ENCODE measurements around the gene CD63.
A peak's percentile ranks its signal among the peaks of the same experiment; 100 is the strongest.

The CD63 gene

DNA sequence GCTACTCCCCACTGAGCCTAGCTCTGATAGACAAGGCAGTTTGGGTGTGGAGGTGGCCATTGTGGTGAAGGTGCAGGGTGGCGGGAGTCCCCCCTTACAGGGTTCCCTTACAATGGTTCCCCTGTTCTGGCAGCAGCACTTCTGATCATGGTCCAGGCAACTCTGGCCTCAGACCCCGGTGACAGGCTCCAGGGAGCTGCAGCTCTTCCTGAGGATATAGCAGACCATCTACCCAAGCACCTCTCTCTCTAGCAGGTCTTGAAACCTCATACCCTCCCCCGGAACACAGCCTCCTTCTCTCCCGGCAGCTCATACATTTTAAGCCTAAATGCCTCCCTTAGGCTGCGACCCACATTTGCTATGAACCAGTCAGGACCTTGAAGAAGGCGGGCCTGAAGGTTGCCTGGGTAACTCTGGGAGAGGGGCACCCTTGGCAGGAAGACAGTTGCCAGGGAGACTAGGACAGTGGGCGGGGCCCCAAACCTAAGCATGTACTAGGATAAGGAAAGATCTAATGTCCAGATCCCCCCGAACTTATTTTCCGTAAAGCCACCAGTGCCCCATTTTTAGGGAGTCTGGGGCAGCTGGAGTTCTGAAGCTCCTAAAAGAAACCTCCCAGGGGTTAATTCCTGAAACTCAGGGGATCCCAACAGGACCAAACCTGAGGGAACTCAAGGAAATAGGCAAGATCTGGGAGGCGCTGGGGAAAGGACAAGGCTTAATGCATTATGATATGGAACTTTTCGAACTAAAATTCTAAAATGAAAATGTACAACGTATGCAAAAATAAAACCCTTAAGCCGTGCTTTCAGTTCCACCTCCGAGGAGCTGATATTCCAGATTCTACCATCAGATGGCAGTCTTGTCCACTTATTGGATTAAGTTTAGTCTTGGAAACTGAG is 9.6 kb upstream of the CD63 start:
- peak; percentile 88 for DNase-seq

DNA sequence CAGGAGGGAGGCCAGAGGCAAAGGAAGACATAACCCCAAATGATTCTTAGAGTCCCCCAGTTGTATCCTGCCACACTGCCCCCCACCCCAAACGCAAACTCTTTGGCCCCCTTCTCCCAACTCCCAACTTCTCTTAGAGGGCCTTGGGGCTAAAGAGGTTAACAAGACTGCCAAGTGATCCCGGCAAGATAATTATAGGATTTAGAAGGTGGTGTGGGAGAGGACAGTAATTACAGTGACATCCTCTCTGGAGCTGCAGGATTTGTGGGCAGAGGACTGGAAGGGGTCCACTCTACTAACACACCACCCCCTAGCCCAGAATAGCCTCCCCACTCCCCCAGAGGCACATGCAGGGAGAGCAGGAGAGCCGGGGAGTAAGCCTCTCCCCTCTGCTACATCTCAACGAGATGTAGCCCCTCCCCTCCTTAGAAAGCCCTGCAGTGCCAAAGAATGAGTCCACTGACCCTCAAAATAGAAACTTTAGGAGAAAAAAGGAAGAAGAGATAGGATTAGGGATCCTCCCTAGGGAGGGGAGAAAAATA is 8.8 kb upstream of the CD63 start:
- DNase-seq: no peak

DNA sequence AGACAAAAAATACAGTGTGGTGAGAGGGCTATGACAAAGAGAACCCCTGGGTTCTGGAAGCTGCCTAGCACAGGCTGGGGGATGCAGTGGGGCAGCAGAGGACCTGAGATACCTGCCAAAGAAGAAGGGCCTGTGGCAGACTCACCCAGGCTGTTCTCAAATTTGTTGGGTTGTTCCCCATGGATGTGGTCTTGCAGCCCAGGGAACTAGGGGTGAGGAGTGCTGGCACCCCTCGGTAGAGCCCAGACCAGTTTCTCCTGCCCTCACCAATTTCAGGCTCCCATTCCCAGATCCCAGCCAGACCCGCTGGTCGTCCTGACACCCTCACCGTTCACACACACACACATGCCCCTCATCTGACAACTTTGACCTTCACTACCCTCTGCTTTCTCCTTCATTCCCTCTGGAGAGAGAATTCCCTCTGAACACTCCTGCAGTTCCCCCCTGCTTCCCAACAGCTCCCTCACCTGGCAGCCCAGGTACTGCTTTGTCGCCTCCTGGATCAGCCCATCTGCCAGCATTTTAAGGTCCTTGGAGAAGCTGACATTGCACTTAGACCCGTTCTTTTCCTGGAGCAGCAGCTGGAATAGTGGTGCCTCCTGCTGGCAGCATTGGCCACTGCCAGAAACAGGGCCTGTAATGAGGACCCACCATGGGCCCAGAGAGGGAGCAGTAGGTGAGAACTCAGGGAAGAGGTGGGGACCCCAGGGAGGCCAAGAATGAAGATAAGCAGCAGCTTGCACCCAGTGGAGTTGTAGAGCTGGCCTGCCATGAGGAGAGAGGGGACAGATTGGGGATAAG is 8.2 kb upstream of the CD63 start:
- peak; percentile 70 for DNase-seq

DNA sequence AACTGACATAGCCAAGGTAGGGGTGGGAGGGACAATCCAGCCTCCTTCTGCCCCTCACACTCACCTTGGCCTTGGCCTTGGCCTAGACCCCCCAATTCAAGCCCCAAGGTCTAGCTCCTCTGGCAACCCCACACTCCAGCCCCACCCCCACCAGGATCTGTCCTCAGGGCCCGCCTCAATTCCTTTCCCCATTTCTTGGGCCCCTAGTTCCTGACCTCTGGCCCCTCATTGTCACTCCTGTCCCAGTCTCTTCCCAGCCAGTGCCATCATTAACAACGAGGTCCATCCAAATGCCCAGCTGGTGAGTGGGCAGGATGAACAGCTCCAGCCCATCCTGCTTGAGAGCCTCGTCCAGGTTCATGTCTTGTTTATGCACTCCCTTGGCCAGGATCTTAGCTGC is 7.3 kb upstream of the CD63 start:
- DNase-seq: no peak

DNA sequence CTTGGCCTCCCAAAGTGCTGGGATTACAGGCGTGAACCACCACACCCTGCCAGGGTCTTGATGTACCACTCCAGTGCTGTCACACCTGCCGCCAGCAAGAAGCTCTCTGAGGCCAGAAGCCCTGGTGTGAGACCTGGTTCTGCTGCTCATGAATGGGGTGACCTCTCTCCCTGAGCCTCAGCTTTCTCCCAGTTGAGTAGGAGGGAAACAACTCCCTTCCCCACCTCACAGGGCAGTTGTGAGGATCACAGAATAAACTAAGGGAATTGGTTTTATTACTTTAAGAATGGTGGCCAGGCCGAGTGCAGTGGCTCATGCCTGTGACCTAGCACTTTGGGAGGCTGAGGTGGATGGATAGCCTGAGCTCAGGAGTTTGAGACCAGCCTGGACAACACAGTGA is 5.8 kb upstream of the CD63 start:
- no peak for DNase-seq

DNA sequence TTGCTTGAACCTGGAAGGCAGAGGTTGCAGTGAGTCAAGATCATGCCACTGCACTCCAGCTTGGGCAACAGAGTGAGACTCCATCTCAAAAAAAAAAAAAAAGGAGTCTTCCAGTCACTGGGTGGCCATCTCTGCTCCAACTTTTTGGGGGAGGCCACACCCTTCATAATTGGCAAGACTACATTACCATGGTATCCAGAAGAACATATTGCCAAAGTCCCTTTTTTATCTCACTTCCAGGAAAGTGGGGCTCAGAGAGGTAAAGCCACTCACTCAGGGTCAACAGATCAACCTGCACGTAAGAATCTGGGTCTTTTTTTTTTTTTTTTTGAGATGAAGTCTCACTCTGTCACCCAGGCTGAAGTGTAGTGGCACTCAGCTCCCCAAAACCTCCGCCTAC is 5.0 kb upstream of the CD63 start:
- DNase-seq: no peak

DNA sequence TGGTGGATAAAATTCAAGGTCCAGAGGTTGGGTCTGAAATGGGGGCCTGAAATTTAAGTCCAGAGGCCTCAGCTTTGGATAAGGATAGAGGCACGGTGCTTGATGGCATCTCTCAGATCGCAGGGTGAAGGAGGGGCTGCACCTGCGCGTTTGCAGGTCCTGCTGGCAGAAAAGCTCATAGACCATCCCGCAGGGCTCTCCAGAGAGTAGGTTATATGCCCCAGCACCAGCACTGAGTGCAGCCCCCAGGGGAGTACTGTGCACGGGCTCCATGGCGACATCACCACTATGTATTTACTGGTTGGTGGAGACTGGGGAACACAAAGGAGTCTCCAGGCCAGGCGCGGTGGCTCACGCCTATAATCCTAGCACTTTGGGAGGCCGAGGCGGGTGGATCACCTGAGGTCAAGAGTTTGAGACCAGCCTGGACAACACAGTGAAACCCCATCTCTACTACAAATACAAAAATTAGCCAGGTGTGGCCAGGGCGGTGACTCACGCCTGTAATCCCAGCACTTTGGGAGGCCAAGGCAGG is 4.3 kb upstream of the CD63 start:
- no peak for DNase-seq

DNA sequence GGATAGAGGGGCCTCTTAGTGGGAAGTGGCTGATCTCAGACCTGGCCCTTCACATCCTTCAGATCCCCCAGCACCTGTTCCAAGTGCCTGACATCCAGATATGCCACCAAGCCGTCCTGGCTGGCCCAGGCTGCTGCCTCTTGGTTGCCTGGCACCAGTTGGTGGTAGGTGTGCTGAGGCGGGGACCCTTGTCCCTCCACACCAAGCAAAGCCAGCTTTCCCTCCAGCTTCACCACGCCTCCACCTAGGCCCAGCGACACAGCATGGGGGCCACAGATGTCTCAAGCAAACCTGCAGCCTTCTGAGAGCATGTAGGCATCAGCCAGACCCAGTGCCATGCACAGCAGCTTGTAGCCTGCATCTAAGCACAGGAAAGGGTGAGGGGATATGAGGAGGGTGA is 3.5 kb upstream of the CD63 start:
- DNase-seq: no peak

DNA sequence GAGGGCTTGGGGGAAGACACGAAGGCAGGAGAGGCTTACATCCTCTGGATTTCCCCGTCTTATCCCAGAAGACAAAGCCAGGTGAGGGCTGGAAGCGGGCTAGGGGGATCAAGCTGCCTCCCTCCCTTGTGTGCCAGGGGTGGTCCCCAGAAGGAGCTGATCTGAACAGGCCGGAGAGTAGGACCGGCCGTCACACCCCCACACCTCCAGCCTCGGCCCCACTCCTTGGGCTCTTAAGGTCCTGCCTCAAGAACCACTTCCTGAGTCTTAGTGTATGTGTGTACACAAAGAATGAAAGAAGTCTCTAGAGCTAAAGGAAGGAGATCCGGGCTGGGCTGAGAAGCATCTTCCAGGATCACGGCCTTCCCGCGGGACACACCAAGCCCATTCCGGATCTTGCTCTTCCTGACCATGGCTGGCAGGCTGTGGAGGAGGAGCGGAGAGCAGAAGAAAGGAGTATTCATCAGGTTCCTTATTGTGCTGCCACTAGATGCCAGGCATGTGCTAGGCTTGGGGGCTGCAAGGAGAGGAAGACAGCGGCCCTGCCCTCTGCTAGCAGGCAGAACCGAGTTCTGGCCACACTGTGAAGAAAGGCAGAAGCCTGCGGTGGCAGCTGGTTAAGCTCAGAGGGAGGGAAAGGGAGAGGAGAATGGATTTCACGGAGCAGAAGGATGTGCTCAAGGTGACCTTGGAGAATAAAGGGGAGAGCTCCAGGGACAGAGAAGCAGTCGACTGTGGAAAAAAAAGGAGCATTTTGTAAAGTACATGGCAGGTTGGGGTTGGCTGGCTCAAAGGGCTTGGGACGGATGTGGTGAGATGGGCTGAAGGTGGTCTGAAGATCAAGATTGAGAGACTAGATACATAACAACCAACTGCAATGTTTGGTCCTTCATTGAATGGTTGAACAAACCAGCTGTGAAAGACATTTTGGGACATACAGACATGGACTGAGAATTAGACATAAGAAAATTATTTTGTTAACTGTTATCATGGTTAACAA is 1.3 kb upstream of the CD63 start:
- DNase-seq: peak; percentile 65

DNA sequence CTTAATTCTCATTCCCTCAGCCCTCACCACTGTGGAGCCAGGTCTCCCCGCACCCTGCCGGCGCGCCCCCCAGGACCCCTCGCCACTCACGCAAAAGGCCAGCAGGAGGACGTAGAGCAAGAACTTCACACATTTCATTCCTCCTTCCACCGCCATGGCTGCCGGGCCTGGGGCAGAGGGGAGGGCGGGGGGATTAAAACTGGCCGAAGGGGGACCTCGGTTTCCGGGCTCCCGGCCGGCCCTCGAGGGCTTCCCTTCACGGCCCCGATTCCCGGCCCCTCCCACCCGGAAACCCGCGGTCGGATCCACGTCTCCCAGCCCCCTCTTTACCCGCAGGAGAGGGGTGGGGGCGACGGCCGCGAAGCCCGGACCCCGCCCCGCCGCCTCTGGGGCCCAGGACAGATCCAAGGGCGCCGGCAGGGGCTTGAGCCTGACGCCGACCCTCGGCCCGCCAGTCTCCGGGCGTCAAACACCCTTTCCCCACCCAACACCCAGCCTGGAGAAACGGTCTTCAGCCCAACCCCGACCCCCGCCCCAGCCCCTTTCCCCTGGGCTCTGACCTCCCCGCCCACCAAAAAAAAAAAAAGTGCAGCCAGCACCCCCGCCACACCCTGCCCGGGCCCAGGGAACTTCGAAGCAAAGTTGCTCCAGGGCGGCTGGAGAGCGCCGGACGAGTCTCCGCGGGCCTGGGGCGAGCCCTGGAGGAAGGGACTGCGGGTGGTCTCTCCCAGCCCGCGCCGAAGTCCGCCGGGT is 447 bp downstream of the CD63 start:
- DNase-seq: peak; percentile 58

DNA sequence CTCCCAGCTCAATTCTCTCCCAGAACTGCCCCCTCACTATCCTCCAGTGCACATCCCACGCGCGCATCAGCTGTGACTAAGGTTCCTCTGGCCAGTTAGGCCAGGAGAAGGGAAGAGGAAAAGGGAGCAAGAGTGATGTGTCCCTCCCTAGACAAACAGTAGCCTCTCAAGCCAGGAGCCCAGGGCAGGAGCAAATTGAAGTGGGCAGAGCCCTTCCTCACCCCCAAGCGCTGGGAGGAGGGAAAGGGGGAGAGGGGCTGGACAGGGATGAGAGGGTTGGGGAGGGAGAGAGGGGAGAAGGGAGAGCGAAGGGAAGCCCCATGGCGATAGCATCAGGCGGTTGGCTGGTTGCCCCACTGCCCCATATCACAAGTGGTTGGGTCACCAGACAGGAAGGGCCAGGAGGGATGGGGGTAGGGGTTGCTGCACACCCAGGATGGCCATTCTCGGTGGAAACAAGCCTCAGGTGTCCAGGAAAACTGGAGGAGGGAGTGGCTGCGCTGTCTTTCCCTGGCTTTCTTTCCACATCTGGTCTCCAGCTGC is 1.1 kb downstream of the CD63 start:
- peak; percentile 76 for DNase-seq

DNA sequence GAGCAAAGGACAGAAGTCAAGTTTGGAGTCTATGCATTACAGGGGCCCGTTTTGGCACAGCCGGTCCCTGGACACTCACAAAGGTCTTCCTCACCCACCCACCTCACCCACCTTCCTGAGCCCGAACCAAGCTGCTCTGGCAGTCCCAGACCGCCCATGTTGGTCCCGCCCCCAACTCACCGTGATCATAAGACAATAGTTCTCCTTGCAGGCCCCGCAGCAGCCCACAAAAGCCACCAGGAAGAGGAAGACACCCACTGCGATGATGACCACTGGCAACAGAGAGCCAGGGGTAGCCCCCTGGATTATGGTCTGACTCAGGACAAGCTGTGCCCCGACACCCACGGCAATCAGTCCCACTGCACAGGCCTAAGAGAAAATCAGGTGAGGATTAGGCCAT is 1.8 kb downstream of the CD63 start:
- DNase-seq: peak; percentile 78

DNA sequence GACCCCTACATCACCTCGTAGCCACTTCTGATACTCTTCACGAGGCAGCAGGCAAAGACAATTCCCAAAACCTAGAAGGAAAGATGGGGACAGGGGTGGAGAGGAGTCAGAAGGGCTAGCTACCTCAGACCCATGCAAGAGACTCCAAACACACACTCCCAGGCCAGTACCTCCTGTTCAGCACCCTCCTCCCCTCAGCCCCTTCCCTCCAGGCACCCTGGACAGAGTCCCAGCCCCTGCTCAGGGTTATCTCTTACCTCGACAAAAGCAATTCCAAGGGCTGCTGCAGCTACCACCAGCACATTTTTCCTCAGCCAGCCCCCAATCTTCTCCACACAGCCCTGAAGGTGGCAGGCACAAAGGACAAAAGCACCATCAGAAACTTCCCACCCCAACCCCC is 3.3 kb downstream of the CD63 start:
- DNase-seq: no peak

DNA sequence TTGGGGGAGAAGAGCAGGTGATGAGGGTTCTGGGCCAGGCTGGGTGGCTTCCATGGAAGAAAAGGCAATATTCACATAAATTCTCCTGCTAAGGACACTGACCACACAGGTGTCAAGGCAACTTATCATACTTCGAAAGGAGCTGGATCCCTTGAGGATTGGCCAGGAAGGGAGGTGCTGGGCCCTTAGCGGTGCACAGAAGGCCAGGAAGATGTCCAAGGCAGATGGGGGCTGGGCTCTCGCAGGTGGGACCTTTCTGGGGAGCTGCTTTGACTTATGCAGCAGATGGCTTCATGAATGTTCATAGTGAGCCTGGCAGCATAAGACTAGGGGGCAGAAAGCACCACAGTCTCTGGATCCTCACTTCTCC is 3.9 kb downstream of the CD63 start:
- no peak for DNase-seq

DNA sequence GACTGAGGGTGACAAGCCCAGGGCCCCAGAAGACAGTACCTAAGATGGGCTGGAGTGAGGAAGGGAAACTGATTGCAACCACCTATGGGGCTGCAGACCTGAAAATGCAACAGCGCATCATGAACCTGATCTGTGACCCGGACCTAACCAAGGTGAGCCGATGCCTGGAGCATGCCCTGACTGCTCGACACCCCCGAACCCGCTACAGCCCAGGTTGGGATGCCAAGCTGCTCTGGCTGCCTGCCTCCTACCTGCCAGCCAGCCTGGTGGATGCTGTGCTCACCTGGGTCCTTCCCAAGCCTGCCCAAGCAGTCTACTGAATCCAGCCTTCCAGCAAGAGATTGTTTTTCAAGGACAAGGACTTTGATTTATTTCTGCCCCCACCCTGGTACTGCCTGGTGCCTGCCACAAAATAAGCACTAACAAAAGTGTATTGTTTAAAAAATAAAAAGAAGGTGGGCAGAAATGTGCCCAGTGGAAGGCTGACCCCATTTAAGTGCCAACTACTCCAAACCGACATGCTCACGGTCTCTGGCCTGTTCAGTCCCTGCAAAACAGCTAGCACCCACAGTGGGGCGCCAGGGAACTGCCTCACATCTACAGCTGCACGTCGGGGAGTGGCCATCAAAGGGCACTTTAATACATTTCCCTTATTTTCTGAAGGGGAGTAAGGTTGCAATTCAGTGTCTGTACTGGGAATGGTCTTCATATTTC is 4.4 kb downstream of the CD63 start:
- DNase-seq: peak; percentile 69

DNA sequence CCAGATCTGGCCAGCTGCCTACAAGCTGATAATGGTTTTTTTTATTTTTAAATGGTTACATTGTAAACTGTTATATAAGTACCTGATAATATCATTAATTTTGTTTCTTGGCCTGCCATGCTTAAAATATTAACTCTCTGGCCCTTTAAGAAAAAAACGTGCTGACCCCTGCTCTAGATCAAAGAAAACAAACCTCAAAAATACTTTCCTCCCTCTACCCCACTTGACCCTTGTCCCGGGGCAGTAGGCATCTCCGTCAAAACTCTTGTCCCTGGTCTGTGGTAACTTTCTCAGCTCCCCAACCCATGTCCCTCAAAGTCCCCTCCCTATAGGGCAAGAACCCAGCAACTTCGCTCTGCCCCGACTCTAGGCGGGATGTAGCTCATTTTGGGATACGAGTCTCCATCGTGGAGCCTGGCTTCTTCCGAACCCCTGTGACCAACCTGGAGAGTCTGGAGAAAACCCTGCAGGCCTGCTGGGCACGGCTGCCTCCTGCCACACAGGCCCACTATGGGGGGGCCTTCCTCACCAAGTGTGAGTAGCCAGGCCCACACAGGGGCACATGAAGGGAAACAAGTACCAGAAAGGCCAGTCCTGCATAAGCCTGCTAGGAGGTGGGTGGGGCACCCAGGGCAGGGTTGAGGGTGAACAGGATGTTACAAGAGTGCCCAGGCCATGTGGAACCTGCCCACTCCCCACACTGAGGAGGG is 5.1 kb downstream of the CD63 start:
- no peak for DNase-seq

DNA sequence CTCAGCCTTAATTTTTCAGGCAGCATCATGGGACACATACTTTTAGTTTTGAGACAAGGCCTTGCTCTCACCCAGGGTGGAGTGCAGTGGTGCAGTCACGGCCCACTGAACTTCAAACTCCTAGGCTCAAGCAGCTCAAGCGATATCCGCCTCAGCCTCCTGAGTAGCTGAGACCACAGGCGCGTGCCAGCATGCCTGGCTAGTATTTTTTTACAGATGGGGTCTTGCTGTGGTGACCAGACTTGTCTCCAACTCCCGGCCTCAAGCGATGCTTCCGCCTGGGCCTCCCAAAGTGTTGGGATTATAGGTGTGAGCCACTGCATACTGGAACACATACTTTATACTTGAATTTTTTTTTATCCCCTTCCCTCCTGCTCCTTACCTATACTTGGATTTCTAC is 5.9 kb downstream of the CD63 start:
- no peak for DNase-seq

DNA sequence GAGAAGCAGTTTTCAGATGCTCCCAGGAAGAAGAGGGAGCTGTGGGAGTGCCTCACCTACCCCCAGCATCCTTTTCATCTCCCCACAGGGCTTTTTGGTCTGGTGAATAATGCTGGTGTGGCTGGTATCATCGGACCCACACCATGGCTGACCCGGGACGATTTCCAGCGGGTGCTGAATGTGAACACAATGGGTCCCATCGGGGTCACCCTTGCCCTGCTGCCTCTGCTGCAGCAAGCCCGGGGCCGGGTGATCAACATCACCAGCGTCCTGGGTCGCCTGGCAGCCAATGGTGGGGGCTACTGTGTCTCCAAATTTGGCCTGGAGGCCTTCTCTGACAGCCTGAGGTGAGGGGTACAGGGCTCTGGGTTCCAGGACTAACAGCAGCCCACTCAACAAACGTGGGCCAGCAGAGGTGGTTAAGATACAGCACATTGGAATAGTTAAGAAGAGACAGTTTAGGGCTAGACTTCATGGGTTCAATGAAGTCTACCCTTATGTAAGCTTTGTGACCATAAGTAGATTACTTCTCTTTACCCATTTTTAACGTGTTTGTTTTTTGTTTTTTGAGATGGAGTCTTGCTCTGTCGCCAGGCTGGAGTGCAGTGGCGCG is 7.1 kb downstream of the CD63 start:
- no peak for DNase-seq

DNA sequence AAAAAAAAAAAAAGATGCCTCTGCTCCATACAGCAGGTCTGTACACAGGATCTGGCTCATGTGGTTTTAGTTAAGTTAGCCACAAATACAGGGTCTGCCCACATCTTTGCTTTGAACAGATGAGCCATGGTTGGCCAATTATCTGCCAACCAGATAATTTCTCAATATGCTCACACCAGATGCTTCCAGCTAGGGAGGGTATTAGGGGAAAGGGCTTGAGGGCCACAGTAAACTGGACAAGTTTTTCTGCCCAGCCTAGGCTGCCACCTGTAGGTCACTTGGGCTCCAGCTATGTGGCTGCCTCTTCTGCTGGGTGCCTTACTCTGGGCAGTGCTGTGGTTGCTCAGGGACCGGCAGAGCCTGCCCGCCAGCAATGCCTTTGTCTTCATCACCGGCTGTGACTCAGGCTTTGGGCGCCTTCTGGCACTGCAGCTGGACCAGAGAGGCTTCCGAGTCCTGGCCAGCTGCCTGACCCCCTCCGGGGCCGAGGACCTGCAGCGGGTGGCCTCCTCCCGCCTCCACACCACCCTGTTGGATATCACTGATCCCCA is 7.8 kb downstream of the CD63 start:
- DNase-seq: peak; percentile 72

All from inflammatory macrophage treated with lipopolysaccharide for 4 hours (primary cell).